Right cardiac atrium (tissue), 5 donors: Measurements from ENCODE around the gene RBP5. TPM values are rescaled to one million over a fixed set of nuclear protein-coding genes. Genes with fewer than 3 reads are reported as not detected.

Experiments
- polyA plus RNA-seq: library from polyadenylated mRNA; stranded (reverse); fragments of 200-250 nt; gene quantifications from one replicate; pipeline ENCODE4 v1.2.3, GENCODE V29; 2013
- total RNA-seq, 4 donors: library from RNA; stranded (reverse); fragmentation: NEBNext Ultra II Directional; extraction: Animal tissue kit (Norgen Biotek cat#: 25700); gene quantifications; one replicate each; pipeline ENCODE4 v1.2.1, GENCODE V29; 2021
- donor health status: healthy with polysubstance abuse.
- donor health status: DM: no; HTN: yes; CAD: no.
- donor health status: DM: no; HTN: no; CAD: no.
- donor health status: DM: no; HTN: yes; CAD: no; lungs with severe emphysema.
- donor health status: DM: yes; HTN: yes; CAD: no.

Gene RBP5
- total and polyA plus RNA-seq, 5 donors: 0.47 to 1.7 (median 0.71) TPM; not detected in 1

Other genes starting within 250 kb of the RBP5 start
- gene LRRC23, start 224.1 kb downstream of the RBP5 start, total RNA-seq: 10 to 100 TPM; 11.4 to 13.9 (median 12.1) TPM
- 15.0 TPM for gene LRRC23, start 224.1 kb downstream of the RBP5 start, polyA plus RNA-seq
- 10 to 100 TPM; 29.6 to 42.1 (median 35.8) TPM for gene ENO2, start 214.3 kb downstream of the RBP5 start, total RNA-seq
- 17.8 TPM for gene ENO2, start 214.3 kb downstream of the RBP5 start, polyA plus RNA-seq
- gene ATN1, start 200.9 kb downstream of the RBP5 start, total RNA-seq: 10 to 100 TPM; 85.3 to 89.3 (median 88.6) TPM
- gene ATN1, start 200.9 kb downstream of the RBP5 start, polyA plus RNA-seq: 70.1 TPM
- not detected for gene RNU7-1, start 185.1 kb downstream of the RBP5 start, total RNA-seq
- not detected for gene RNU7-1, start 185.1 kb downstream of the RBP5 start, polyA plus RNA-seq
- 100 to 1,000 TPM; 262 to 339 (median 272) TPM for gene C12orf57, start 184.9 kb downstream of the RBP5 start, total RNA-seq
- gene C12orf57, start 184.9 kb downstream of the RBP5 start, polyA plus RNA-seq: 441 TPM
- gene PTPN6, start 177.5 kb downstream of the RBP5 start, total RNA-seq: 10 to 100 TPM in 2 of 4 donors, 1 to 10 TPM in 2; 7.7 to 12.1 (median 9.3) TPM
- gene PTPN6, start 177.5 kb downstream of the RBP5 start, polyA plus RNA-seq: 5.9 TPM
- gene PHB2, start 158.2 kb downstream of the RBP5 start, total RNA-seq: 100 to 1,000 TPM; 137 to 159 (median 142) TPM
- gene PHB2, start 158.2 kb downstream of the RBP5 start, polyA plus RNA-seq: 127 TPM
- gene EMG1, start 158.0 kb downstream of the RBP5 start, total RNA-seq: 10 to 100 TPM; 33.7 to 40.2 (median 38.1) TPM
- gene EMG1, start 158.0 kb downstream of the RBP5 start, polyA plus RNA-seq: 26.0 TPM
- gene LPCAT3, start 110.4 kb downstream of the RBP5 start, total RNA-seq: 10 to 100 TPM; 14.0 to 22.2 (median 19.2) TPM
- 17.8 TPM for gene LPCAT3, start 110.4 kb downstream of the RBP5 start, polyA plus RNA-seq
- 100 to 1,000 TPM; 162 to 288 (median 238) TPM for gene C1S, start 68.2 kb downstream of the RBP5 start, total RNA-seq
- gene C1S, start 68.2 kb downstream of the RBP5 start, polyA plus RNA-seq: 126 TPM
- gene C1R, start 36.4 kb downstream of the RBP5 start, total RNA-seq: 100 to 1,000 TPM; 245 to 447 (median 372) TPM
- 201 TPM for gene C1R, start 36.4 kb downstream of the RBP5 start, polyA plus RNA-seq
- gene C1RL, start 19.7 kb downstream of the RBP5 start, total RNA-seq: 10 to 100 TPM; 17.6 to 29.6 (median 21.6) TPM
- gene C1RL, start 19.7 kb downstream of the RBP5 start, polyA plus RNA-seq: 16.7 TPM
- gene CLSTN3, start 1.5 kb upstream of the RBP5 start, total RNA-seq: 10 to 100 TPM in 3 of 4 donors, 1 to 10 TPM in 1; 7.0 to 11.1 (median 10.7) TPM
- gene CLSTN3, start 1.5 kb upstream of the RBP5 start, polyA plus RNA-seq: 13.6 TPM
- gene PEX5, start 60.8 kb upstream of the RBP5 start, total RNA-seq: 10 to 100 TPM; 23.5 to 35.2 (median 29.8) TPM
- 13.0 TPM for gene PEX5, start 60.8 kb upstream of the RBP5 start, polyA plus RNA-seq
- not detected for gene ACSM4, start 175.2 kb upstream of the RBP5 start, total RNA-seq
- gene ACSM4, start 175.2 kb upstream of the RBP5 start, polyA plus RNA-seq: not detected